ENCODE measurements around the gene PRR15. TPM values are rescaled to one million over a fixed set of nuclear protein-coding genes. Genes with fewer than 3 reads are reported as not detected.

PRR15 gene
- total and polyA plus RNA-seq, 2 of the 4 experiments (the other 2 are of a cell fraction), result not detected

- Histone ChIP-seq H3K4me2 (ENCODE audit: low read depth, low read length) (no peak overlapping the region), H2AK9ac (replicated peaks; ENCODE audit: low read depth, low read length, poor library complexity) (no peak overlapping the region), H2AFZ (replicated peaks; ENCODE audit: low read length, poor library complexity) (no peak overlapping the region), H3K14ac (replicated peaks; ENCODE audit: low read depth, low read length) (no peak overlapping the region), H3K4me3 (ENCODE audit: insufficient read depth, low read depth, low read length) (no peak overlapping the region), H4K8ac (ENCODE audit: low read depth in 2 of 2, low read length in 2 of 2) (no peak overlapping the region), H4K91ac (ENCODE audit: insufficient read depth, low read depth, low read length) (no peak overlapping the region), H2BK120ac (ENCODE audit: low read depth, low read length) (no peak overlapping the region), H3K4me1 (ENCODE audit: control insufficient read depth, insufficient read depth, low read length) (no peaks in the 10 kb centered on the region; the same call in 1 of the 2 replicates), H2BK20ac (ENCODE audit: low read depth, low read length) (no peak overlapping the region), H3K18ac (ENCODE audit: low read depth, low read length) (no peak overlapping the region), H3K23ac (ENCODE audit: low read depth, low read length) (no peak overlapping the region), H3K4ac (ENCODE audit: low read depth, low read length) (no peak overlapping the region), H2BK15ac (ENCODE audit: low read depth, low read length) (no peak overlapping the region), H3K79me1 (ENCODE audit: low read depth in 1 of 2, low read length in 2 of 2) (no peaks in the 10 kb centered on the region), H2BK5ac (ENCODE audit: low read depth, low read length, poor library complexity, severe bottlenecking) (no peak overlapping the region), H3K27ac (ENCODE audit: insufficient read depth, low read length) (no peak overlapping the region), H3K36me3 (ENCODE audit: control insufficient read depth, insufficient read depth, low read length) (no peaks in the 10 kb centered on the region), H4K5ac (ENCODE audit: low read depth, low read length) (no peak overlapping the region), H3K56ac (ENCODE audit: extremely low read depth, insufficient read depth, low read length) (no peak overlapping the region), H3K27me3 (ENCODE audit: control insufficient read depth, insufficient read depth, low read length) (peaks cover 39% of the 10 kb centered on the region), H4K20me1 (ENCODE audit: insufficient read depth, low read length) (no peaks in the 10 kb centered on the region), H3K9me3 (ENCODE audit: control insufficient read depth, insufficient read depth, low read length) (no peaks in the 10 kb centered on the region), H3K9ac (ENCODE audit: low read depth, low read length) (no peak overlapping the region), H2AK5ac (ENCODE audit: low read depth, low read length) (no peak overlapping the region), H3K9me1 (ENCODE audit: insufficient read depth, low read length) (no peaks in the 10 kb centered on the region)
- DNase-seq, result no peak
- TF ChIP-seq MAFK (IDR thresholded peaks at IDR 0.05; ENCODE audit: low read depth, low read length) (no peak), NFE2L2 (IDR thresholded peaks at IDR 0.05; ENCODE audit: low read depth, low read length) (no peak), MXI1 (IDR thresholded peaks at IDR 0.05; ENCODE audit: borderline replicate concordance, low read depth, low read length) (no peak), MAZ (IDR thresholded peaks at IDR 0.05; ENCODE audit: borderline replicate concordance, low read depth, low read length) (no peak), ELK1 (IDR thresholded peaks at IDR 0.05; ENCODE audit: borderline replicate concordance, low read depth, low read length) (no peak), BHLHE40 (IDR thresholded peaks at IDR 0.05; ENCODE audit: low read depth, low read length) (no peak), POLR2A (IDR thresholded peaks at IDR 0.05; ENCODE audit: low read depth, low read length) (no peak), USF2 (IDR thresholded peaks at IDR 0.05; ENCODE audit: low read depth, low read length) (no peak), SMC3 (IDR thresholded peaks at IDR 0.05; ENCODE audit: low read depth, low read length) (no peak)
- CTCF ChIA-PET, result no interaction called here
- ATAC-seq (ENCODE audit: low read depth), result no peak
- WGBS, 2 experiments (ENCODE audit: extremely low coverage in 2 of 2, insufficient read length in 1 of 2), result 67% methylated on average over 1 of the region's 7 CpGs; no CpG with 5 or more reads in 1 of the 2 experiments
- in situ Hi-C loops (cut with MboI; ENCODE audit: low sequenced_read_pairs) (no loop called here), intact Hi-C loops (cut with micrococcal nuclease) (no loop called here), dilution Hi-C loops (cut with HindIII; ENCODE audit: low sequenced_read_pairs, unreplicated experiment) (no loop called here)
- BruUV-seq (replicated peaks), result no TSS peak
- POLR2A ChIA-PET (ENCODE audit: unreplicated experiment), result interaction anchor here (0.6 kb wide), 1 partner anchor 229 kb away, joined by 4 read pairs; no protein-coding TSS in a partner anchor
These were observed 2.4 kb upstream of the PRR15 start for GRCh38 chr7:29561271-29561670.
